NCI-H2171 (cell line): ENCODE measurements around the gene LHFPL6.

Experiments
- DNase-seq: peaks from one replicate; lab custom pipeline; 2025; lab: John Stamatoyannopoulos, UW

Gene LHFPL6

DNA sequence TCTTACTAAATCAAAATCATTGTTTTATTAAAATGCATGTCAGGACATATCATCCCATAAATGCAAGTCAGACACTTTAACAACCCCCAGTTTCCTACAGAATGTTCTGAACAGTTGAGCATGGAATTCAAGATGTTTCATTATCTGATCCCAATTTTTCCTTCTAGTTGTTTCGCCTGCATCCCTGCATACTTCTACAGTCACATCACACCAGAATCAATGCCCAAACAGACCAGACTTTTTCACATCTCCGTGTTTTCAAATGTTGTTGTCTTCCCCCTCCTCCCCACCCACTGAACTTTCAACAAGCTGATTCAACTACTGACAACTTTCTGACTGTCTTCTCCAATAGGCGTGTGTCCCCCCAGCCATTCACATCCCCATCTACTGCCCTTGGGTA is 48.6 kb downstream of the LHFPL6 start:
- no peak for DNase-seq

DNA sequence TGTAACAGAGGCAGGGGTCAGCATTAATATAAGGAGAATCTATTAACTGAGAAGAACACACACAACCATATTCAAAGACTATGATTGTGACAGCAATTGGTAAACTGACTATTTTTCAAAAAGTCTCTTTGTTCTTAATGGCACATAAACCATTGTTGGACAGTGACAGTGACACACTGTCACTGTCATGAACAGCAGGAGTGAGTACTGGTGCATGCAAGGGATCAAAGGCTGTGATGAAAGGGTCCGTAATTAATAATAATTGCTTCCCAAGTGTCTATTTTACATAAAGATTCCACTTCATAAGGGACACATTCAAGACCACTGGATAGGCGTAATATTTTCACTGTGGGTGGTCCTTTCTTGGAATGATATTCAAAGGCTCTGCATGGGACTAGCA is 50.7 kb downstream of the LHFPL6 start:
- no peak for DNase-seq

DNA sequence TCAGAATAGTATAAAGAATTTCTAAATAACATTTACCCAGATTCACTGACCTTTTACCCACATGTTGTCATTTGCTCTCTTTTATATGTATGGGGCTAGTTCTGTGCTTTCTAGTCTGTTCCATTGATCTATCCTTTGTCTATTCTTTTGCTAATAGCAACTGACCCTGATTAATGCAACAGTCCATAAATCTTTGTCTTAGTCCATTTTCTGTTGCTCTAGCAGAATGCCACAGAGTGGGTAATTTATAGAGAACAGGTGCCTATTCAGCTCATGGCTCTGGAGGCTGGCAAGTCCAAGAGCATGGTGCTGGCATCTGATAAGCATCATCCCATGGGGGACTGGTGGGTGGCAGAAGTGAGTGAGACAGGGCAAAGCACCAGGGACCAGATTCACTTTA is 52.1 kb downstream of the LHFPL6 start:
- DNase-seq = no peak

DNA sequence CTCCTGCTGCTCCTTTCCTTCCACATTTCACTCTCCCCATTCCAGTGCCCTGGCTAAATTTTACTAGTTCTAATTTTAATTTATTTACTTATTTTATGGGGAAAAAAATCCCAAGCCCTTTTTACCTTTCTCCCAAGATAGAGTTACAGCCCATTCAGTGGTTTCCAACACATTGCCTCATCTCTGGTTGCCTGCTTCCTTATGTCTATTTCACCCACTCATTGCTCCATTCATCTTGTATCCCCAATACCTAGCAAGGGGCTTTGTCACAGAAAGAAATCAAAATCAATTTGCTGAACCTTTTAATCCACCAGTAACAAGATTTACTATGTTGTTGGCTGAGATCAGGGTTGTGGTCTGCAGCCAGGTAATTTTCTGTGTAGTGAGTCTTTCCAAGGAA is 55.9 kb downstream of the LHFPL6 start:
- DNase-seq = no peak

DNA sequence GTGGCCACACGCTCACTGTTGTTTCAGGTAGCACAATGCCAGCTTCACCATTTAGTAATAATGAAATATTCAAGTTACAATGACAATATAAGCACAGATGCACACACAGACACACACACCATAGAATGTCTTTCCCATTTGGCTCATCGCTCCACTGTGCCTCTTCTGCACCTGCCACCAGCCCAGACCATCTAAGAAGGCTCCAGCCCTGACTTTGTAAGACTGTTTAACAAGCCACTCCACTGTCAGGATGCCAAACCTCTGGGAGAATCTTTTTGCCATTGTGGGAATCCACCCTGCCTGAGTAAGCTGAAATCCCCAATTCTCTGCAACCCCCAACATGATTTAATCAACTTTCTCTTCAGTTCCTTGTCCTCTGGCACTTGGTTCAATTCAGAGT is 60.6 kb downstream of the LHFPL6 start:
- DNase-seq = no peak

DNA sequence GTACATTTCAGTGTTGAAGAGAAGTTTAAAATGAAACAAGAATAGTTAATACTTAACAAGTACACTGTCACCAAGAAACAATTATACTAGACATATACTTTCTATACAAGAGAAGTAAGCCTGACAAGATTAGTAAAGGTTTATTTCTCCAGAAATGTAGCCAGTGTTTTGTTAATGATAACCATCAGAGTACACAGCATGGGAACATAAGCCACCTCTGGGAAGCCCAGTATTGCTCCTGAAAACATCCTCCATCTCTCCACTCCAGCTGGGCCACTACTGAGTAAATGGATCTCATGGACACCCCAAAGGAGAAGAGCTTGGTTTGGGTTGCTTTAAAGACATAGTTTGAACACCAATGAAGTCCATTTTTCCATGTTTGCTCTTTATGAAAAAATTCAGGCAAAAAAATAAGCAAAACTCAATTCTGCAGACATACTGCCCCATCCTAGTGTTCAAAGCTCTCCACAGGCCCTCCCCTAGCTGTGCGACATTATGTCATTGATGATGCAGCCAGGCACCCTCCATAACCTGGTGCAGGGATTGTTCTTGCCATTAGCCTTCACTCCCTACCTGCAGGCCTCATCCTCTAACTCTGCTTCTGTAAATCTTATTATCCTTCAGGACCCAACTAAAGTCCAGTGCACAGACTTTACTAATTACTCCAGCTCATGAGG is 61.9 kb downstream of the LHFPL6 start:
- no peak for DNase-seq

DNA sequence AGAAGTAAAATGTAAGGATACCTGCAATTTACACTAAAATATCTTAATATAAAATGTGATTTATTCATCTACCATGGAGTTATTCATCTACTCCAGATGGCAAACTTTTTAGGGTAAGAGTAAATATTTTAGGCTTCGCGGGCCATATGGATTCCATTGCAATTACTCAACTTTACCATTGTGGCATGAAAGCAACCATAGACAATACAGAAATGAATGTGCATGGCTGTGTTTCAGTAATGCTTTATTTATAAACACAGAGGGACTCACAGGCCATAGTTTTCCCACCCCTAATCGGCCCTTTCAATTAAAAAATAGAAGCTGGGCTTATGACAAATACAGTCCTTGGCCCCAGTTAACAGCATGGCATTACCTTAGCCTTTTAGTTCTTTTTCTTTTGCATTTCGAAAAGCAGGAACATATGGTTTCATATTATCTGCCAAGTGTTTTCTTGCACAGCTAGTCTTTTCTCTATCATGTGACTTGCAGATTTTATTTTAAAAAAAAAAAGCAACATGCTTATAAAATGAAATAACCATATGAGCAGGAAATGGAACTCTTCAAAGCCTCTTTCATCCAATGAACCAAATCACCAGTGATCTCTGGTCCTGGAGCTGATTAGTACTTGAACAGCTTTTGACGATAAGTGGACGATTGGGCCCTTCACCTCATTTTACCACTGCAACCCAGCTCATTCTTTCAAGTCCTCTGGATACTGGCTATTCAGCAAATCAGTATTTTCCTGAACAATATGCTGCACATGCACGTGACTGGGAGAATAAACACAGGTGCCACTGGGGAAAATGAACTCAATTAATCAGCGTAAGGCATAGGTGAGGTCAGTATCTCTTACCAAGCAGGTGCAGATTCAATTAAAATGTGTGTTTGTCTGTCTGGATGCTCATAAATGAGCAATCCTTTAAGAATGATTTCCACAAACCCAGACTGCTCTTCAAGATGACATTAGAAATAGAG is 63.9 kb downstream of the LHFPL6 start:
- no peak for DNase-seq

DNA sequence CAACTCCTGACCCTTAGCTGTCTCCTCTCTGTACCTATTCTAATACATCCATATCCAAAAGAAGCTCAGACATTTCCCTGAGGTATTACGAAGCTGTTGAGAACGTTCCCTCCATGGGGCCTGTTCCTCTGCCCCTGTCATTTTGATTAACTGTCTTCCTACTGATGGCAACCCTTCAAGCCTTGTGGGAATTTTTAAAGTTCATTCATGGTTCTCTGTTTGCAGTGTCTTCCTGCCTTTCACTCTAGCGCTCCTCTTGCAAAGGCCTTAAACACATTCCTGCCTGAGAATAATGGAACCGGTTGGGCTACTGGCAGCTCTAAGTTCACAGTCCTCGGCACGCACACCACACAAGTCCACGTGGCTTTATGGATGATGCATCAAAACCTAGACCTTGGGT is 66.1 kb downstream of the LHFPL6 start:
- no peak for DNase-seq

DNA sequence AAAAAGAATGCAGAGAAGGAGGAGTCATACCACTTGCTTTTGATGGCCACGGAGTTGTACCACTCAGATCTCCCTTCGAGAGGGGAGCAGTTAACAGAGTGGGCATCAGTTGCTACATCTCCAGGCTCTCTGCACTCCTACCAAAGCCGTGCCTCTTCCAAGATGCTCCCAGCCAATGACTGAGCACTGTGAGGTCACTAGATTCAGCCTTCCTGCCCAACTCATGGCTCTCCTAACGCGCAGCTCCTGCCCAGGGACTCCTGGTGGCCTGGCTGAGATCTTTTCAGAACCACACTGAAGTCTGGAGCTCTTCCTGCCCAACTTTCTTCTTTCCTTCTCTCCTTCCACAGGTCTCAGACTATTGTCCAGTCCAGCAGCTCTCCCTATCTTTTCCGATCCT is 66.7 kb downstream of the LHFPL6 start:
- no peak for DNase-seq

DNA sequence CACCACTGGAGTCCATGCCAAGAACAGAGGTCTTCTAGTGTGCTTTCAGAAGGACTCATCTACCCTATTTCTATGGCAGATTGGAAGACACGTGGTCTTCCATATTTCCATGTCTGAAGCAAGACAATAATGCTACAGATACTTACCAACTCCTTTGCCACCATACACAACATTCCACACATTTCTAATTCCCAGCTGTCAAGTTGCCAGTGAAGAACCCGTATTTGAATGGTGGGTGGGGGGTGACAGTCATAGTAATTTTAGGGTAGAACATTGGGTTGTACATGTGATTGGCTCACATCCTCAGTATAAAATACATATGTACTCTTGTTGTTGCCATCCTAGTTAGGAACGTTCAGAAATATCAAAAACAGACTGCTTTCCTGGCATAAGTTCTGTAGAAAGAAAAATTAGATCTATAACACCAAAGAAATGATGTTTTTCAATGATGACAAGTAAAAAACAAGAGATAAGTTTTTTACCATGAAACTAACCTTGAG is 69.3 kb downstream of the LHFPL6 start:
- no peak for DNase-seq

DNA sequence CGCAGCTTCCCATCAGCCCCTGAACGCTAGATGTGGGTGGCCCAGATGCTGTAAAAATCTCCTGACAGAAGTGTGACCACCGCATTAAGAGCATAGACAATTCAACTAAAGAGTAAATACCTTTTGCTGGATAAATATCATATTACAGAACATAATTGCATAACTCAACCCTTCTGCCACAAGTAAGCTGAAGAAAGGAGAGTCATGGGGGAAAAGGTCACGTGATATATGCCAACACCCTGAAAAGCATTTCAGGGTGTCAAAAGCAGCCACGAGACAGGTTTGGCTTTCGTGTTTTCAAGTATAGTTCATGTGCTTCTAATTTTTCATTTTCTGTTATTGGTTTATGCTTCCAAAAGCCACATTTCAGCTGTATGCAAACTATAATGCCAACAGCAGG is 71.3 kb downstream of the LHFPL6 start:
- no peak for DNase-seq

DNA sequence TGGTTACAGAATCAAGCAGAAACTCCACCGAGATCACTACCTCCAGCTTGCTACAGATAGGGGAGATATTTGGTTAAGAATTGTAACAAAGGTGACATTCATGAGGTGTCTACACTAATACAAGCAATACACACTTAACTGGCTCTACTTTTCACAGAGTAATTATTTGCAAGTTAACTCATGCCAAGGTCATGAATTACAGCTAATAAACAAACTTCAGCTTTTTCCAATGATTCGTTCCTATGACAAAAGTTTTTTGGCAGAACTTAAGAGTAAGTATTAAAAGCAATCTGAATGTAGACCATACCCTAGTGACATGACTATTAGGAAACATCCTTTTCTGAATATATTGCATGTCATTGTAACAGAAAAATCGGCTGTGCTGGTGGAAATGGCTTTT is 72.1 kb downstream of the LHFPL6 start:
- DNase-seq = no peak

DNA sequence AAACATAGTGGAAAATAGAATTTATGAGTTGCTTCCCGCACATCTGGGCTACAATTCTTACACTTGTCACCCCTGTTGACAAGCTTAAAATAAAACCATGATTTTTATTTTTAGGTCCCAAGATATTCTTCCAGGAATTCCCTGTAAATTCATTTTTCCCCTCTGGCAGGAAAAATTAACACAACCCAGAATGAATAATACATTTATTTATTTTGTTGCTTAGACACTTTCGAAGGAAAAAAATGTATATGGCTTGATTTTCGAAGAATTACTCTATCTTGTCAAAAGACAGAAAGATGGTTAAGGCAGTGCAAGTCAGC is 74.4 kb downstream of the LHFPL6 start:
- no peak for DNase-seq

DNA sequence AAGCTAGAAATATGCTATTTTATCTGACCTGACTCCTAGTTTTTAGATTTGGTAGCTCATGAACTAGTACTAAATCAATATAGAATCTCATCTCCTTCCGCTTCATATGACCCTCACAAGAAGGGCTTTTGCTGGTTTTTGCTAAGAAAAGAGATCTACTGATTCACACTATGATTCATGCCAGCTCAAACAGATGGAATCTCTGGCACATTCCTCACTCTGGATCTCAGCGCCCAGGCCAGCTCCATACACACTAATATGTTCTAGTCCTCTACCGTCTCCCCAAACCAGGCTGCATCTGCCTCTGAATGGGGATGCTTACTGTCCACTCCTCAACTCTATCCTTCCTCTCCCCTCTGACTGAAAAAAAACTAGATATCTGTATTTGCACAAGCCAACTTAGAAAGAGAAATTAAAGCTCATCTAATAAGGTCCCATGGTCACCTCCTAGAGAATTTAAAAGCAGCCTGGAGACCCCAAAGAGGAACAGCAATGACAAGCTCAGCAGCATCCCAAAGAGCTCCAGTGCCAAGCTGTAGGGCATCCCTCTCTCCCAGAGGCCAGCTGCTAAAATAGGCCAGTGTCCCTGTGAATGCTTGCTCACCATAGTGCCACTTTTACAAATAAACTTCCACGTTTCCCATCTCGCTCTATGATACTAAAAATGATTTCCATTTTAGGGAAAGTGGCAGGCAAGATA is 74.9 kb downstream of the LHFPL6 start:
- DNase-seq = no peak

DNA sequence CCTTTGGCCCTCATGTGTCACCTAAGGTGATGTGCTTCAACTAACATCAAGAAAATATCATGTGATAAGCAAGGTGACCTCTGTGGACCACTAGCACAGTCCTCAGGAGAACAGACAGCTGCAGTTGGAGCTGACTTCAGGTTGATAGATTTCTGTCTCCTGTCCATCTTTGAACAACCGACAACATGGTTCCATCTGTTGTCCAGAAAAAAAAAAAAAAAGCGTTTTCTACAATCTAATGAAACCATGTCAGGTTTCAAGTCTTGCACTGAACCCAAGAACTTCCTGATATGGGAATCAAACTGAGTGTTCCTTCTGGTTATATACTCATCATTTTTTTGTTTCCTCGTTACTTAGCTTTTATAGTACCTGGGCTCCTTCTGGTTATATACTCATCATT is 75.7 kb downstream of the LHFPL6 start:
- DNase-seq = no peak

DNA sequence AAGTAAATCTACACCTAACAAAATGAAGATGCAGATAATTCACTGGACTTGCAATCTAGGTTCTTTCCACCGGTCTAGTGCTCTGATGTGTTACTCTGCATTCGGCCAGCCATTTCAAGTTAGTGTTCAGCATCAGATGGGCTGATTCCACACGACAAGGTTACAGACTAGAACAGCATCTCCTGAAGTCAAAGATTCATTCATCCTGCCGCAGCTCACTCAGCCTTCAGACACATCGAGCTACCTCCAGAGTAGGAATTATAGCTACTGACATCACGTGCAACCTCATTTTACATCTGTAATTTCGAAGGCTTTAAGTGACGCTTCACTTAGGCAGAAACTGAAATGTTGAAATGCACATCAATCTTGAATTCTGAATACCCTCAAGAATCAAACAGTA is 76.5 kb downstream of the LHFPL6 start:
- no peak for DNase-seq

DNA sequence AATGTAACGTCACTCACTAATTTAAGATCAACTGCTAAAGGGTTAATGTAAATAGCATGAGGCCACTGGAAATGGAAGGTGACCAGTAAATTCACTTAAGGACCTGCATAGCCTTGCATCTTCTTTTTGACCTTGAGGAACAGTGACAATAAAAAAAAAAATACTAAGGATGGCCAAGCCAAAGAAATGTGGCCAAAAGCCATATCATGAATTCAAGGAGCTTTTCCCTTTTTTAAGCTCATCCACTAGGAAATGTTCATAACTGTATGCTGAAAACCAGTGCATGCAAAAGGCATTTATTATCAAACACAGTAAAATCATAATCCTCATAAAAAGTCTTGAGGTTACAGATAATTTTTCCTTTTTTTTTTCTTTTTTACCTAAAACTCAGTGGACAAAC is 77.5 kb downstream of the LHFPL6 start:
- no peak for DNase-seq

DNA sequence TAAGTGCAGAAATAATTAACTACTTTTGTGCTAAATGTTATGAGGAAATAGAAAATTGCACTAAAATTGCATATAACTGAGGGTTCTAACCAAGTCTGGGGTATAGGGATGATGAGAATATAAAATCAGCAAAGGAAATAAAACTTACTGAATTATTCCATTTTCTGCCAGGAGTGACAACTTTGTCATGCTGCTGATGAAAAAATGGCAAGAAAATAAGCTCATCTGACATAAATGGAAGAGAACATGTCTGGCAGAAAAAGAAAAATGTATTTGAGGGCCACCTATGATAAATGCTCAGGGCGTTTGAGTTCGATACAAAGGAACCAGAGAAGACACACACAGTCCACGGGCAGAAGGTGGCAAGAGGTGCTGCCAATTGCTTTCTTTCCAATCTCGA is 78.2 kb downstream of the LHFPL6 start:
- DNase-seq = no peak

DNA sequence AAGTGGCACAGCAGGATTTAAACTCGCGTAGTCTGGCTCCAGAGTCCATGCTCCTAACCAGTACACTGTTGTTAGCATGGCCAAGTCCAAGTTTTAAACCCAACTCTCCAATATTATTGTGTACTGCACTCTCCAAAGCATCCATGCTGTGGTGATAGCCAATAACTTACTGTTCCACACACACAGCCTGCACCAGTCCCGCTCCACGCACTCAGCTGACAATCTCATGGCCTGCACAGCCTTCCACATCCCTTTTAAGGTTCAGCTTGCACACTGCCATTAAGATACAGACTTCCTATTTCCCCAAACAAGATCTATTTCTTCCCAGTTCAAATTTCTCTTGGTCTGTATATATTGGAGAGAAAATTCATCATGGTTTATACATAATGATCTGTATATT is 80.7 kb downstream of the LHFPL6 start:
- DNase-seq = no peak

DNA sequence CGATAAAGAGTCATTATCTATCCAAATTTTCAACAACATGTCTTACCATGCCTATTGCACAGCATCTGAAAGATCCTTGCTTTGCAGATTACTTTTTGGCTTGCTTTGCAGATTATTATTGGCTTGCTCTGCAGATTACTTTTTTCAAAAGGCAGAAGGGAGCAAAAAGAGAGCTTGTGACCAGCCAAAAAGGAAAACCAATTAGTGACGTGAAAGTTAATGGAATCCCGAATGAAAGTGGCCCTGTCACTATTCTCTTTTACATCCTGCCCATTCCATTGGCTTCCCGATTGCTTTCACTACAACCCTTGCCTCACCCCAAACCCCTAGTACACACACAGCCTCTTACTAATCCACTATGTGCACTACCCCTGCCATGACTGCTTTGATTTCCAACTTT is 81.3 kb downstream of the LHFPL6 start:
- no peak for DNase-seq

DNA sequence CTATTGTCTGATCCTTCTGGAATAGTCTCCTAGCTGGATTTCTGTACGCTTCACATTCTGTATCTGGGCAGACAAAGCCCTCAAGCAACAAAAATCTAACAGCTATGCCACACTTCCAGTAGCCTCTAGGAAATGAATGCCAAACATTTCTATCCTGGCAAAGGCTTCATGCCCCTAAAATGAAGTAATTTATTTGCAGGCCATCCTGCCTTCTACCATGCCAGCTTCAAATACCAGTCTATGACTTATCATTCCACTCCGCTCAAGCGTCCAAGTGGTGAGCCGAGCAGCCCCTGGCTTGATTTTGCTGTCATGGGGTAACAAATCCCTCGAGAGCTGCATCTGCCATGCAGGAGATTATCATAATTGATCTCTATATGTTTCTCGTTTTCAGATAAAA is 86.9 kb downstream of the LHFPL6 start:
- no peak for DNase-seq

DNA sequence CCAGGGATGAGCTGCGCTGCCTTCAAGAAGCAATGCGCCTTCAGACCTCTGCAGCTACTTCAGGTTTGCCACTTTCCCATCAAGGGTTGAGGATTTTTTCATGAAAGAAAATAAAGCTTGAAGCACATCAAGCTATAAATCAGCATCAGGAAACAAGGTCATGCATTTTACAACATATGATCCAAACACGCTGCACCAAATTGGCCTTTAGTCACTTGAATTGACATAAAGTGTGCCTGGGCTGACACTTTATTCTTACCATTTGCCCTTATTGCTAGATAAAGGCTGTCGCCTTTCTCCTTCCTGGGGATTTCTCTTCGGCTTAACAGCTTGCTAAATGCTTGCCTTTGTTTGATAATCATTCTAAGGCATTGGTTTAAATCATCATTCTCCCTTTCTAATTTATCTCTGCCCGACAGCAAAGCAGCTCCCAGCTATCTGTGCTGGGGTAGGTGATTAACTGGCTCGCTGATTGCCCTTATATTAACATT is 87.7 kb downstream of the LHFPL6 start:
- DNase-seq = no peak

DNA sequence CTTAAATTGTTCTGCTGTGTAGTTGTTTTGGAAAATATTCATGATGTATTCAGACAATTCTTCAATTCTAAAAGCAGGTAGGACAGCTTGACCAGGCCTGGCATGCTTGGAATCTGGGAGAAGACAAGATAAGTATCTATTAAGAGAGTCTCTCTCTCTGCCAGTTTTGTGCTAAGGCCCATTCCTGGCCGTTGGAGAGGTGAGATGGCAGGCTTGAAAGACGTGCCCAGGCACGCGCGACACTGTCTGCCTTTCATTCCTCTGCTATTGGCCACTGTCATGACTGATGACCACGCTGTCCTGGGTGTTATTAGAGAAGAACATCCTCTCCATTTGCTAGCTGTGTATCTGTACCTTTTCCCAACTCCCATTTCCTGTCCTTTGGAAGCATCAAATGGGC is 90.3 kb downstream of the LHFPL6 start:
- DNase-seq = no peak
